ENCODE results near the gene PPM1K. TPM values are rescaled to one million over a fixed set of nuclear protein-coding genes. Genes with fewer than 3 reads are reported as not detected.
"Not testable (repeated sequence)": the region's sequence is repeated elsewhere in the genome, so short reads cannot be mapped to it uniquely, and the experiment has no call there.

PPM1K gene
- total RNA-seq, 1 experiment from 2014 or later, result 117 TPM

- DNase-seq; H3K27ac ChIP-seq (ENCODE audit: low read length); H3K9me2 ChIP-seq (replicated peaks; ENCODE audit: insufficient read depth, low read length); H3K9ac ChIP-seq (ENCODE audit: low read length); H3K4me2 ChIP-seq (ENCODE audit: low read depth, low read length, poor library complexity, severe bottlenecking); H3K36me3 ChIP-seq (ENCODE audit: insufficient read depth, low read length); H3K79me2 ChIP-seq (ENCODE audit: low read length); H3K9me3 ChIP-seq (ENCODE audit: low read length); H2AFZ ChIP-seq (ENCODE audit: low read length); H3K4me3 ChIP-seq (ENCODE audit: low read length); H4K20me1 ChIP-seq (ENCODE audit: insufficient read depth, low read depth, low read length); H3K27me3 ChIP-seq (ENCODE audit: low read length): not testable (repeated sequence)
- H3K4me1 ChIP-seq (ENCODE audit: low read length), result peaks cover 12% of the 10 kb centered on the region
Measured at GRCh38 chr4:88313088-88313624, 28.8 kb upstream of the PPM1K start.

DNA sequence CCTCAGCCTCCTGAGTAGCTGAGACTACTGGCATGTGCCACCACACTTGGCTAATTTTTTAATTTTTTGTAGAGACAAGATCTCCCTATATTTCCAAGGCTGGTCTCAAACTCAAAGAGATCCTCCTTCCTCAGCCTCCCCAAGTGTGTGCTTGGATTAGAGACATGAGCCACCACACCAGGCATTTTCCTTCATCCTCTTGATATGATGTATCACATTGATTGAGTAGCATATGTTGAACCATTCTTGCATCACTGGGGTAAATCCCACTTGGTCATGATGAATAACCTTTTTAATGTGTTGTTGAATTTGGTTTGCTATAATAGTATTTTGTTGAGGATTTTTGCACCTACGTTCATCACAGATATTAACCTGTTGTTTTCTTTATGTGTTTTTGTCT is 24.2 kb upstream of the PPM1K start:
- H4K20me1 ChIP-seq (ENCODE audit: insufficient read depth, low read depth, low read length), result no peaks in the 10 kb centered on the region
- DNase-seq, result no peak
- H3K4me3 ChIP-seq (ENCODE audit: low read length), result no peak overlapping the region
- H3K9me2 ChIP-seq (replicated peaks; ENCODE audit: insufficient read depth, low read length), result no peaks in the 10 kb centered on the region
- no peaks in the 10 kb centered on the region for H3K9me3 ChIP-seq (ENCODE audit: low read length)
- H3K9ac ChIP-seq (ENCODE audit: low read length), result no peak overlapping the region
- H3K79me2 ChIP-seq (ENCODE audit: low read length), result no peaks in the 10 kb centered on the region
- no peaks in the 10 kb centered on the region for H3K36me3 ChIP-seq (ENCODE audit: insufficient read depth, low read length)
- no peak overlapping the region for H3K27ac ChIP-seq (ENCODE audit: low read length)
- H3K4me1 ChIP-seq (ENCODE audit: low read length), result peaks cover 42% of the 10 kb centered on the region
- H3K27me3 ChIP-seq (ENCODE audit: low read length), result no peaks in the 10 kb centered on the region
- H3K4me2 ChIP-seq (ENCODE audit: low read depth, low read length, poor library complexity, severe bottlenecking), result peak overlapping the region; percentile 45
- no peak overlapping the region for H2AFZ ChIP-seq (ENCODE audit: low read length)

DNA sequence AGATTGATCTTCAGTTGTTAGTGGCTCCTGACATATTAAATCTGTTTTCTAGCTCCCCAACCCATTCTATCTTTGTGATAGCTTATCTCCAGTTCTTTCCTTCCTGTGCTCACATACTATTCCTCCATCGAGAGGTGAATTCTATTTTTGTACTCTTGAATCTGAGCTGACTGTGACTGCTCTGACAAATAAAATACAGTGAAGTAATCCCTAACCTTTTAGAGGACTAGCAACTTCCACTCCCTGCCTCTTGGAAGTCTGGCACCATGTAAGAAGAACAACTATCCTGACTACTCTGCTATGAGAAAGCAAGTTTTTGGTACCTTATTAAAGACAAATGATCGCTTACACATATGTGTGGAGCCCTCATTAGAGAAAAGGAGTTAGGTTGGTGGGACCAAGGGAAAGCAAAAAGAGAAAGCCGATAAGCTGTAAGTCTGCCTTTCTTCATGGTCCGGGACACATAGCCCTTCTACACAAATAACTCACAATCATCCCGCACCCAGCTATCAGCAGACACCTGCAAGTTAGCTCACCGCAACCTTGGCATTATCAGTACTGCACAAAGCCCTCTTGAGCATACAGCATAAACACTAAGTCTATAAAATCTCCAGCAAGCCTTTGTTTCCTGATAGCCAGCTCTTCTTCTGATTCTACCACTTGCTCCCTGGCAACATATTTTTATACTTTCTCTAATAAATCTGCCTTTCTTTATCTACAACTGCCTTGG is 13.5 kb upstream of the PPM1K start:
- Histone ChIP-seq H3K79me2 (ENCODE audit: low read length) (no peaks in the 10 kb centered on the region), H3K9me3 (ENCODE audit: low read length) (no peaks in the 10 kb centered on the region)

DNA sequence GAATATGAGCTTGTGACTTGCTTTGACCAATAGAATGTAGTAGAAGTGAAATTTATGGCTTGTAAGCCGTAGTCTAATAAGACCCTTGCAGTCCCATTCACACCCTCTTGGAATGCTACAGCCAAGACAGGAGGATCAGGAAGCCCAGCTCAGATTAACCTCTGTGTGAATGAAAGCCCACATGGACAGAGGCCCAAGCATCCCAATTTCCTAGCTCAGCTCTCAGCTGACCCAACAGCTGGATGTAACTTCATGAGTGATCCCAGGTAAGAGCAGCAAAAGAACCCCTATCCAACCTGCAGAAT is 12.8 kb upstream of the PPM1K start:
- no peaks in the 10 kb centered on the region for H4K20me1 ChIP-seq (ENCODE audit: insufficient read depth, low read depth, low read length)
- H3K79me2 ChIP-seq (ENCODE audit: low read length), result no peaks in the 10 kb centered on the region
- peaks cover 21% of the 10 kb centered on the region for H3K4me1 ChIP-seq (ENCODE audit: low read length)
- no peak overlapping the region for H3K9ac ChIP-seq (ENCODE audit: low read length)
- peak overlapping the region; percentile 12 for H3K4me2 ChIP-seq (ENCODE audit: low read depth, low read length, poor library complexity, severe bottlenecking)
- no peaks in the 10 kb centered on the region for H3K27me3 ChIP-seq (ENCODE audit: low read length)
- no peaks in the 10 kb centered on the region for H3K9me3 ChIP-seq (ENCODE audit: low read length)
- no peak overlapping the region for H3K4me3 ChIP-seq (ENCODE audit: low read length)
- DNase-seq, result no peak
- no peak overlapping the region for H2AFZ ChIP-seq (ENCODE audit: low read length)
- no peak overlapping the region for H3K27ac ChIP-seq (ENCODE audit: low read length)
- H3K36me3 ChIP-seq (ENCODE audit: insufficient read depth, low read length), result no peaks in the 10 kb centered on the region
- no peaks in the 10 kb centered on the region for H3K9me2 ChIP-seq (replicated peaks; ENCODE audit: insufficient read depth, low read length)

More for the DNA sequence above, 13.5 kb upstream of the PPM1K start:
- Histone ChIP-seq H3K4me1 (ENCODE audit: low read length) (peaks cover 21% of the 10 kb centered on the region), H3K27me3 (ENCODE audit: low read length) (no peaks in the 10 kb centered on the region), H4K20me1 (ENCODE audit: insufficient read depth, low read depth, low read length) (no peaks in the 10 kb centered on the region), H2AFZ (ENCODE audit: low read length) (no peak overlapping the region), H3K4me3 (ENCODE audit: low read length) (no peak overlapping the region), H3K36me3 (ENCODE audit: insufficient read depth, low read length) (no peaks in the 10 kb centered on the region), H3K9me2 (replicated peaks; ENCODE audit: insufficient read depth, low read length) (no peaks in the 10 kb centered on the region), H3K9ac (ENCODE audit: low read length) (no peak overlapping the region), H3K27ac (ENCODE audit: low read length) (no peak overlapping the region), H3K4me2 (ENCODE audit: low read depth, low read length, poor library complexity, severe bottlenecking) (no peak overlapping the region)
- DNase-seq, result no peak

DNA sequence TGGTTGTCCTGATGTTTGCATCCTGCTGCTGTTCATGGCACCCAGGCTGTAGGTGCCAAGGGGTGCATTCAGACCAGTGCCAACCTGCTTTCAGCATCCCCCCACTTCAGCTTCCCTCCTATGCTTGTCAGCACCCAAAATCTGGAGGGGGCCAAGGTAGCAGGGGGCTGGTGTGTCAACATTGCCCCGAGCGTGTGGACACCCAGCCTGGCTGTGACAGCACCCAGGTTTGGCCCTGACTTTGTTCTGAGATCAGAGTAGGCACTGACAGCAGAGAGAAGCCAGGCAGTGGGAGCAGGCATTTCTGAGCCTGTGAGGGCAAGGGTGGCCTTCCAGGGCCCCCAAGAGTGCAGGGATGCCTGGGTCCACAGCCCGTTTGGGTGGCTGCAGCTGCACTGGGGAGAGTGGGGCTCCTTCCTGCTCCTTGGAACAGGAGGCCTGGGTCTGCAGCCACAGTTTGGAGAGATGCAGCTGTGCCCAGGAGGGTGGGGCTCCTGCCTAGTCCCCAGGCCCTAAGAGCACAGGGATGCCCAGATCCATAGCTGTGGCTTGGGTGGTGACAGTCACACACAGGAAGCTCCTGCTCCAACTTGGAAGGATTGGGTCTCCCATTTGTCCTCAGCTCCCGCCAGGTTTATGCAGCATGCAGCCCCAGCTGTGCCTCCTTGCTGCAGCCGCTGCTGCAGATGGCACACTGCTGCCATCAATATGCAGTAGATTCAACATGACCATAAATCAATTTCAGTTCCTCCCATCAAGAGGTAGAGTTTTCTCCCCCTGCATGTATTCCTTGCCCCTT is 12.3 kb upstream of the PPM1K start:
- peaks cover 21% of the 10 kb centered on the region for H3K4me1 ChIP-seq (ENCODE audit: low read length)
- no peaks in the 10 kb centered on the region for H4K20me1 ChIP-seq (ENCODE audit: insufficient read depth, low read depth, low read length)
- H3K79me2 ChIP-seq (ENCODE audit: low read length), result no peaks in the 10 kb centered on the region
- H3K9me3 ChIP-seq (ENCODE audit: low read length), result no peaks in the 10 kb centered on the region
- peak overlapping the region; percentile 64; the same call in 1 of the 2 replicates for H2AFZ ChIP-seq (ENCODE audit: low read length)
- no peak overlapping the region for H3K27ac ChIP-seq (ENCODE audit: low read length)
- no peaks in the 10 kb centered on the region for H3K36me3 ChIP-seq (ENCODE audit: insufficient read depth, low read length)
- H3K4me2 ChIP-seq (ENCODE audit: low read depth, low read length, poor library complexity, severe bottlenecking), result peak overlapping the region; percentile 12
- no peak overlapping the region; the same call in 1 of the 2 replicates for H3K9ac ChIP-seq (ENCODE audit: low read length)
- no peak for DNase-seq
- H3K4me3 ChIP-seq (ENCODE audit: low read length), result no peak overlapping the region
- no peaks in the 10 kb centered on the region for H3K9me2 ChIP-seq (replicated peaks; ENCODE audit: insufficient read depth, low read length)
- no peaks in the 10 kb centered on the region for H3K27me3 ChIP-seq (ENCODE audit: low read length)

DNA sequence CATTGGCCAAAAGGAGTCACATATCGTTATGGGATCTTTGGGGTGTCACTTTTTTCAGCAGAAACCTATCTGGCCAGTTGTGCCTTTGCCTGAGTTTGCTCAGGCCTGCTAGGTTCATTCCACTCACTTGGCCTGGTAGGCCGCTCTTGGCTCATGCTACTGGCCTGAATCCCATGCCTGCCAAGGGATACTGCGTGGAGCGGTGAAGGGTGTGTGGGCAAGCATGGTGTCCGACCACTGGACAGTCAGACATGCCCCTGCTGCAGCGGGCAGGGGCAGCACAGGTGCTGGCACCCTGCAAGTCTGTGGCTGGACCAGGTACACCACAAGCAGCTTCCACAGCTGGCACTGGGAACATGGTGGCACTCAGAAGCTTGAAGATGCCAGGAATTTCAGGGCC is 11.3 kb upstream of the PPM1K start:
- Histone ChIP-seq H3K36me3 (ENCODE audit: insufficient read depth, low read length) (no peaks in the 10 kb centered on the region), H2AFZ (ENCODE audit: low read length) (peak overlapping the region; percentile 64; the same call in 1 of the 2 replicates), H3K9me2 (replicated peaks; ENCODE audit: insufficient read depth, low read length) (no peaks in the 10 kb centered on the region), H3K27ac (ENCODE audit: low read length) (no peak overlapping the region), H4K20me1 (ENCODE audit: insufficient read depth, low read depth, low read length) (no peaks in the 10 kb centered on the region), H3K4me3 (ENCODE audit: low read length) (no peak overlapping the region), H3K9ac (ENCODE audit: low read length) (no peak overlapping the region), H3K9me3 (ENCODE audit: low read length) (no peaks in the 10 kb centered on the region), H3K4me1 (ENCODE audit: low read length) (peaks cover 21% of the 10 kb centered on the region), H3K4me2 (ENCODE audit: low read depth, low read length, poor library complexity, severe bottlenecking) (no peak overlapping the region), H3K27me3 (ENCODE audit: low read length) (no peaks in the 10 kb centered on the region), H3K79me2 (ENCODE audit: low read length) (no peaks in the 10 kb centered on the region)
- no peak for DNase-seq

DNA sequence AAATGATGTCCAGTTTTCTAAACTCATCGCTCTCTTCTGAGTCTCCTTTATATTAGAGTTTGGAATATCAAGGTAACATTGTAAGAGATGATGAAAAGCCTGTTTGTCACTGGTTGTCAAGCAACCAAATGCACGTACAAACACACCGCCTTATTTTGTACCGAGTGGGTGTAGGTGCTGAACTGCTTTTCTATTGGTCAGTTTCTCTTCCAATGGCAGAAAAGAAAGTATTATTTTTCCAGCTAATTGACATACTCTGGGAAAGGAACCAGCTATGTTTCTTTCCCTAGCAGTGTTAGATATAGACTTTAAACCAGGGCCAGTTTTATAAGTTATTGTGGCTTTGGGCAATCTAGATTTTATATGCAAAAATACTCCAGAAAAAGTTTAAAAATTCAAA is 6.6 kb upstream of the PPM1K start:
- Histone ChIP-seq H3K4me1 (ENCODE audit: low read length) (peaks cover 17% of the 10 kb centered on the region), H4K20me1 (ENCODE audit: insufficient read depth, low read depth, low read length) (no peaks in the 10 kb centered on the region), H3K9ac (ENCODE audit: low read length) (no peak overlapping the region), H3K27ac (ENCODE audit: low read length) (no peak overlapping the region), H3K9me2 (replicated peaks; ENCODE audit: insufficient read depth, low read length) (no peaks in the 10 kb centered on the region), H3K79me2 (ENCODE audit: low read length) (no peaks in the 10 kb centered on the region), H3K9me3 (ENCODE audit: low read length) (no peaks in the 10 kb centered on the region), H3K27me3 (ENCODE audit: low read length) (no peaks in the 10 kb centered on the region), H3K36me3 (ENCODE audit: insufficient read depth, low read length) (no peaks in the 10 kb centered on the region), H2AFZ (ENCODE audit: low read length) (no peak overlapping the region), H3K4me2 (ENCODE audit: low read depth, low read length, poor library complexity, severe bottlenecking) (no peak overlapping the region), H3K4me3 (ENCODE audit: low read length) (no peak overlapping the region)
- no peak for DNase-seq

GRCh38 chr4:88286897-88287296 is 2.5 kb upstream of the PPM1K start:
- Histone ChIP-seq H3K79me2 (ENCODE audit: low read length) (peaks cover 18% of the 10 kb centered on the region), H3K9ac (ENCODE audit: low read length) (no peak overlapping the region), H3K4me1 (ENCODE audit: low read length) (peaks cover 40% of the 10 kb centered on the region), H4K20me1 (ENCODE audit: insufficient read depth, low read depth, low read length) (no peaks in the 10 kb centered on the region), H2AFZ (ENCODE audit: low read length) (no peak overlapping the region), H3K4me3 (ENCODE audit: low read length) (no peak overlapping the region), H3K27ac (ENCODE audit: low read length) (no peak overlapping the region), H3K27me3 (ENCODE audit: low read length) (no peaks in the 10 kb centered on the region), H3K9me3 (ENCODE audit: low read length) (no peaks in the 10 kb centered on the region), H3K36me3 (ENCODE audit: insufficient read depth, low read length) (no peaks in the 10 kb centered on the region), H3K9me2 (replicated peaks; ENCODE audit: insufficient read depth, low read length) (no peaks in the 10 kb centered on the region), H3K4me2 (ENCODE audit: low read depth, low read length, poor library complexity, severe bottlenecking) (no peak overlapping the region)
- DNase-seq, result no peak
